ENCODE data around the gene B3GNT3.
A peak's percentile ranks its signal among the peaks of the same experiment; 100 is the strongest.

Gene B3GNT3

DNA sequence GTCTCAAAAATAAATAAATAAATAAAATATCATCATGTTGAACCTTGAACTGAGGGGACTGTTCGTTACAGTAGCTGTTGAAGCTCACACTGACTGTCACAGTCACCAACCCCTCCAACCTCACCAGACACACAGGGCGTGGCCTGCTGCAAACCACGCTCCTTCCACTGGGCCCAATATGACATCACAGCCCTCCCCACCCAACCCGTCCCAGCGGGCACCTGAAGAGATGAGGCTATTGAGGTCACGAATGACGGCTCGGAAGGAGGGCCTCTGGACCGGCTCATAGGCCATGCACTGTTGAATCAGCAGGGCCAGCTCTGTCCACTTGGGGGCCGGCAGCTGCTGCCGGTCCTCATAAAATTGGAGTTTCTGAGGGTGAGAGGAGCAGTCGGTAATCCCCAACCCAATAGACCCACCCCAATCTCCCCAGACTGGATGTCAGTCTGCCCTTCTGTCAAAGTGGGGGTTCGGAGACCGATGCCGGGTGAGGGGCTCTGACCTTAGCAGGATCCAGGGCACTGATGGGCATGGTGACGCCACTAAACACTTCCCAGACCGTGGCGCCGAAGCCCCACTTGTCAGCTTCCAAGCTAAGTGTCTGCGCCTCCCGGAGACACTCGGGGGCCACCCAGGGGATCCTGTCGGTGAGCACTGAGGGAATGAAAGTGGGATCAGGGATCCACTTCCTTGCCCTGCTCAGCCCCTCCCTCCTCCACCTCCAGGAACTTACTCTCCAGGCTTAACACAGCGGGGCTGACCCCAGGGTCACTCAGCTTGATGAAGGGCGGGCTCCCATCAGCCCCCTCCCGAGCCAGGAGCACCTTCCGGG lies 39.6 kb downstream of the B3GNT3 start:
- no peak for DNase-seq (ENCODE audit: low read depth in 2 of 2)

DNA sequence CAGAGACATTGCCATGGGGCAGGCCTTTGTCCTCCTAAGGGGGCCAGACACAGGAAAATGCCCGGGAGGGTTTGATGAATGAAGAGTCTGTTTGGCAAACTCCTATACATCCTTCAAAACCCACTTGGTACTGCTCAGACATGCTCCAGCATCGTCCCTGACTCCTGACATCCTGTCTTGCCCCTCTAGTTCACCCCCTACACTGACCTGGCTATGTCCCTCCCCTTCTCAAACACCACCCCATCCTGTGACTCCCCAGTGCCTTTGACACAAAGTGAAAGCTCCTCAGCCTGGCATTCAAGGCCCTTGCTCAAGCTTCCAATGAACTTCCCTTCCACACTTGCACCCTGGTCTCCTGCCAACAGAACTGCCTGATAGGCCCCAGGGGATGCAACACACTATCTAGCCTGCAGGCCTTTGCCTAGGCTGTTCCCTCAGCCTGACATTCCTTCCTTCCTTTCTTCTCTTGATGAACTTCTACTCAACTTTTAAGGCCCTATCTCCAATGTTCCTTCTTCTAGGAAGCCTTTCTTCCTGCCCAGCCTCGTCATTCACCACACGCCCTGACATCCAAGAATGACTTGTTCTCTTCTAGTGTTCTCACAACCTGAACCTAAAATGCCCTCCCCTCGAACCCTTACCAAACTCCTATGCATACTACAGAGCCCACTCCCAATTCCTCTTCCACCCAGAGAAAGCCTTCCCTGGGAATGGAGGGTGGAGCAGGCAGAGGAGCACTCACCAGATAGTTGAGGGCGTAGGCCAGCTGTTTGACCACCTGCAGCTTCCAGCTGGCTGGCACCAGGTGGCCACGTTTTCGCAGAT lies 40.5 kb downstream of the B3GNT3 start:
- no peak for DNase-seq (ENCODE audit: low read depth in 2 of 2)

DNA sequence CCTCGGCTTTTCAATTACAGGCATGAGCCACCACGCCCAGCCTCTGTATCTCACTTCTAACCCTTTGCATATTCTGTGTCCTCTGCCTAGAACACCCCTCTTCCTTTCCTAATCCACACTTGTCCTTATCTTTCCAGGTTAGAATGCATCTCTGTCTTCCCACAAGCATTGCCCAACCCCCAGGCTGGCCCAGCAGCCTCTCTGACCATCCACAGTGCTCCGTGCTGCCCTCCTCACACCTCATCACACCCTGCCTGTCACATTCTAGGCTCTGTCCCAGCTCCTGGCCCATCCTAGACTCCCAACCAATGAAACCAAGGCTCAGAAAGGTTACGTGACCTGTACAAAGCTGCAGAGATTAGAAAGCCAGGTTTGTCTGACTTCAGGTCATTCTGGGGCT lies 41.6 kb downstream of the B3GNT3 start:
- no peak for DNase-seq (ENCODE audit: low read depth in 2 of 2)

DNA sequence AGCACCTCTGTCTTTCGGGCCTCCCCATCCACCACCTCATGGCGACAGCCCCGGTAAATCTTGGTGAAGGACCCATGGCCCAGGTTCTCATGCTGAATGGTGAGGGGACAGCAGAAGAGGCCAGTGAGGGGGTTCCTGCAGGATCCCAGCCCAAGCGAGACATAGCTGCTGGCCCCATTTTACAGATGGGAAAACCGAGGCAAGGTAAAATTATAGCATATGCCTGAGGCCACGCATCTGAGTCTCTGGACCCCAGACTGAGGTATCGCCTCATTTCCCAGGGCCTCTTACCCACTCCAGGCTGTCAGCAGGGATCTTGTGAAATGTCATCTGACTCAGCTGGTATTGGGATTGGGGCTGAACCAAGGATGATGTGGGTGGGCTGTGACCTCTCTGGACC lies 43.0 kb downstream of the B3GNT3 start:
- DNase-seq (ENCODE audit: low read depth in 2 of 2), result no peak

DNA sequence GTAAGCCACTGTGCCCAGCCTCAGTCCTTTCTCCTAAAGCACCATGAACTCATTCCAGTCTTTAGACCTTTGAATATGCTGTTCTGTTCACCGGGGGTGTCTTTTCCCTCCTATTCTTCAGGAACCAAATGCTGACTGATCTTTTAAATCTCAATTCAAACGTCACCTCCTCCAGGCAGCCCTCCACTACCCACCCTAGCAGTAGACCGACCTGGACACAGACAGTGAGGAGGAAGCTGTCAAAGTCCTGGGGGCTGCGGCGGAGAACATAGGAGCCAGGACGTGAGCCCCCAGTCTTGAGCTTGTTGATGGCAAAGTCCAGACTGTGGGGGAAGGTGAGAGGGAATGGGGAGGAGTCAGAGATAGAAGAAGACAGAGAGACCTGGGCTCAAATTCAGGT lies 45.1 kb downstream of the B3GNT3 start:
- DNase-seq (ENCODE audit: low read depth in 2 of 2), result no peak

DNA sequence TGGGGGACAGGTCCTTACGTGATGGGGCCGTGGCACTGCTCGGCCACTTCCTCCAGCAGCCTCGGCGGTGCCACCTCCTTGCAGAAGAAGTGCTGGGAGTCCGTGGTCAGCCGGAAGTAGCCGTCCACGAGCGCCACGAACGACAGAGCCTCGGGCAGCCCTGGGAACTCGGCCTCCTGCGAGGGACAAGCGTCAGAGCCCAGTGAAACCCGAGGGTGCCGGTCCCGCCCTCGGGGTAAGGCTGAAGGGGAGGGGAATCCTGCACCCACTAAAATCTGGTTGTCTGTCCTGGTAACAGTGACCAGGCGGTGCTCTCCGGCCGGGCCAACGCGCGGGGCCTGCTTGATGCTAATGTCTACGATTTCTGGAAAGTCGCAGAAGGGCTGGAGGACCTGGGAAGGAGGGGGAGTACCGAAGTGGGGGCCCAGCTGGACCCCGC lies 46.5 kb downstream of the B3GNT3 start:
- no peak for DNase-seq (ENCODE audit: low read depth in 2 of 2)

DNA sequence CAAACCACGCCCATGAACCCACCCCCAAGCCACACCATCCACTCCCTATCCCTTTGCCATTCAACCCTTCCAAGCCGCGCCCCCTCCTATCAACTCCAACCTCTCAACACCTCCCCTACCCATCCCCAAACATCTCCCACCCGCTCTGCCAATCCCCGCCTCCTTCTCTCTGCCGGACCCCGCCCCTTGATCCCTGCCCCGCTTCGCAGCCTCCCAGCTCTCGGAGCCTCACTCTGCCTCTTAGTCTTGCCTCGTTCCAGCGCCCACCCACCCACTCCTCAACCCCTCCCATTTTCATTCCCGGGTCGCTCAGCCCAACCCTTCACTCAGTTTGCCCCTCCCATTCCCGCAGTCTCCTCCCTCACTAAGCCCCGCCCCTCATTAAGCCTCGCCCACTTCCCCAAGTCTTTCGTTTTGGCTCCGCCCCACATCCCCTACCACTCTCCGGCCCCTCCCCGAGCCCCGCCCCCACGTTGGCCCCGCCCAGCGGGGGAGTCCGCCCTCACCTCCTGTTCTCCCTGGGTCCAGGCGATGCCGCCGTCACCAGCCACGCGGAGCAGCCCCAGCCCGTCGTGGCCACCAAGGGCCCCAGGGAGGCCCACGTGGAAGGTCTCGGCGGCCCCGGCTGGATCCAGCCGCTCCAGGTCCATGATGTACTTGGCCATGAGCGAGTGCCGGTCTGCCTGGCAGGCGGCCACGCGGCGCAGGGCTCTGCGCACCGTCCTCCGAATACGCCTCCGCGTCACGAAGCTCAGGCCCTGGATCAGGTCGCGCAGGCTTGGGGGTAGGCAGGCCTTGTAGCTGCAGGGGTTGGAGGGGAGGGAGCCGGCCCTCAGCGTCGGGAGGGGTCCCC lies 47.1 kb downstream of the B3GNT3 start:
- peak in 1 of 2 donors; percentile 56 for DNase-seq (ENCODE audit: low read depth in 2 of 2)

DNA sequence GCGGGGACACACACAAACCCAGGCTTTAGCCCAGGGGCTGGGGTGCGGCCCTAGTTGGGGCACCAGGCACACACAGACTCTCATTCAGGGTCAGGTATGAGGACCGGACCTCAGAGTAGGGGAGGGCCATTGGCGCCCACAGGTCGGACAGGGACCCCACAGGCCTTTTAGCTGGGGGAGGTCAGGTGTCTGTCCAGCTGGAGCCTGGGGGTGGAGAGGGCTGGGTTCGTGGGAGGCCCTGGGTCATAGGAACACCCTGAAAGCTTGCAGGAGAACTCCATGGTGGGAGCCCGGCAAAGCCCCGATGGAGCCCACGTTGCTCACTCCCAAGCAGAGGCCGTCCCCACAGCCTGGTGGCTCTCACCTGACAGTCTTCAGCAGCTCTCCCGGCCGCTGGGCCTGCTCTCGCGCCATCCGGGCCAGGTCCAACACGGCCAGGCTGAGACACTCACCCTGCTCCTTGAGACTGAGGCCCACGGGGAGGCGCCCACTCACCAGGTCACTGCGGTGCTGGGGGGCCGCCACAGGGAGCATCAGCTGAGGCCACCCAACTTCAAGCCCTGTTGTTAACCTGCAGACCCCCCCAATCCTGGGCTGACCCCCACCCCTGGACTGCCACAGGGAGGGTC lies 47.8 kb downstream of the B3GNT3 start:
- DNase-seq (ENCODE audit: low read depth in 2 of 2), result no peak

DNA sequence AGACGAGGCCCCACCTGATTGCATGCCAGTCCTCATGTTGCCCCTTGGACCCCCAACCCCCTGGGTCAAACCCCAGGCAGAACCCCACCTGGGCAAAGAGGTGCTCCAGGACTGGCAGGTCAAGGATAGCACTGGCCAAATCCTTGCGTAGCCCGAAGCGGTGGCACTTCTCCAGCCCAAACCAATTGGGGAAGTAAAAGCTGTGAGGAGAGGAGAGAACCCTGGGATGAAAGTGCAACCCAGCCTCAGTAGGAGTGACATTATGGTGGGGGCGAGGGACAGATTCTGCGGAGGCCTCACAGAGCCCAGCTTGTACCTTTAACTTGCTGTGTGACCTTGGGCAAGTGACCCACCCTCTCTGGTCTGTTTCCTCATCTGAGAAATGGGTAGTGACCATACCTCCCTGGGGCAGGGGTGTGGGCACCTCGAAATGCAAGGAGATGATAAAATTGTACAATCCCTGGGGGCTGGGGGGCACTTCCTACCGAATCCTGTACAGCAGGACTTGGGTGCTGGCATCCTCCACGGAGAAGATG lies 48.4 kb downstream of the B3GNT3 start:
- no peak for DNase-seq (ENCODE audit: low read depth in 2 of 2)

DNA sequence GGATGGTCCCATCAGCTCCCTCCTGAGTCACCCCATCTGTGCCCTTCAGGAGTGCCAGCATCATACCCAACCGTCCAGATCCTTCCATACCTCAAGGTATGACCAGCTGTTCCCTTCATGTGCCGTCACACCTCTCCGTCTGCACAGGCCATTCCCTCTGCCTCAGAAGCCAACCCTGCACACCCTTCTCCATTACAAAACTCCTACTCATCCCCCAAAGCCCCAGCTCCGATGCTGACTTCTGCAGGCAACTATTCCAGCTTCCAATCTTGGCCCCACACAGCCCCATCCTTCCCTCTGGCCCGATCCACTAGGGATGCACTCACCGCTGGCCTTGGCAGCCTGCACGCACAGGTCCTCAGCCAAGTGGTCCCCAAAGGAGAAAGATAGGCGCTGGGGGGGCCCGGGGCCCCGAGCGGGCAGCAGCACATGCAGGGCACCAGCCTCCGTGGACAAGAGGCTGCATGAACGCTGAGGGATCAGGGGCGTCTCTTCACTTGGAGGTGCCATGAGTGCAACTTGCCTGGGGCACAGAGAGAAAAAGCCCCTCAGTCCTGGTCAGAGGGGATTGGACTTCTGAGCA lies 49.1 kb downstream of the B3GNT3 start:
- no peak for DNase-seq (ENCODE audit: low read depth in 2 of 2)

DNA sequence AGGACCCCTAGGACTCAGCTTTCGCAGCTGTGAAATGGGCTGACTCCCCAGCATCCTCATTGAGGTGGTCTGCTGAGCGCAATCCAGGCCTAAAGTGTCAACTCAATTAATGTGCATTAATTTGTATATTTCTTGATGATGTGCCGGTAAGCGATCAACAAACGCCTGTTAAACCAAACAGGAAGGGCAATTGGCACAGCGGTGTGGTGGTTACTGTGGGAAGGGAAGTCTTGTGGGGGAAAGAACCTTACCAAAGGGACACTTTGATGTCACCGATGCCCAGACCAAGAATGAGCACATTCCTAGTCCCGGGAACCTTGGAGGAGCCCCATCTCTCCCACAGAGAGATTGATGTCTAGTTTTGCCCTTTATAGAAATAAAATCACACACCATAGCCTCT lies 51.2 kb downstream of the B3GNT3 start:
- DNase-seq (ENCODE audit: low read depth in 2 of 2), result no peak

DNA sequence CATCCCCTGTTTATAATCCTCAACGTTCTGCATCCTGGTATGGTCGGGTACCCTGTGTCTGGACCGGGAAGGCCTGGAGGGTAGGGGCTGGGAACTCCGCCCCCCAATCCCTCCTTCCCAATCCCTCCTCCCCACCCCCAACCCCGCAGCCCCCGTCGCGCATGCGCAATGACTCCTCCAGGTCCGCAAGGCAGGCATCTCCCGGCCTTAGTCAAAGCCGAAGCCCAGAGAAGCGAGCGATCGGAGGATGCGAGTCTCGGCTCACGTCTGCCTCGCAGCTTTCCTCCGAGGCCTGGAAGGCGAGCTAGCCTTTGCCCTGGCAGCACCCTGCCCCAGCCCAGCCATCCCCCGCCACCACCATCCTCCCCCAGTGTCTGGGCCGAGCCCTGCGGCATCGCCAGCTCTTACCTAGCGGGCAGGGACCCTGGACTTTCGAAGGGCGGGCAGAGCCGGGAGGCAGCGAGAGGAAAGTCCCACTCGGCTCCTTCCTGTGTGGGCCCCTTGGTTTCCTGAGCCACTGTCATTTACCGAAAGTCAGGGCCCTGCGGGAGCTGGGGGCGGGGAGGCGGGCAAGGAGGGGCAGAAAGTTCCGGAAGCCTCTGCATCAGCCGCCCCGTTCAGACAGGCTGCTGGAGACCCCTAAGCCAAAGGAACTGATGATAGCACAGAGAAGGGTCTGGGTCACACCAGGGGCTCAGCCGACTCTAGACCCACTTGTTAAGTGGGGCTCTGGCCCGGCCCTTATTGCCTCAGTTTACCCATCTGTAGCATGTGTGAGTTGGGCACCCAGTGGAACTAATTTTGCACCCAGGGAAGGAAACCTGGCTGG lies 52.8 kb downstream of the B3GNT3 start, which contains the start of gene JAK3:
TSS of gene JAK3 (minus strand) at position 445 of the 829 bp plus-strand sequence. CDS start 3,565 bp downstream, outside the sequence.
- peak; percentile 78 to 79 for DNase-seq (ENCODE audit: low read depth in 2 of 2)

DNA sequence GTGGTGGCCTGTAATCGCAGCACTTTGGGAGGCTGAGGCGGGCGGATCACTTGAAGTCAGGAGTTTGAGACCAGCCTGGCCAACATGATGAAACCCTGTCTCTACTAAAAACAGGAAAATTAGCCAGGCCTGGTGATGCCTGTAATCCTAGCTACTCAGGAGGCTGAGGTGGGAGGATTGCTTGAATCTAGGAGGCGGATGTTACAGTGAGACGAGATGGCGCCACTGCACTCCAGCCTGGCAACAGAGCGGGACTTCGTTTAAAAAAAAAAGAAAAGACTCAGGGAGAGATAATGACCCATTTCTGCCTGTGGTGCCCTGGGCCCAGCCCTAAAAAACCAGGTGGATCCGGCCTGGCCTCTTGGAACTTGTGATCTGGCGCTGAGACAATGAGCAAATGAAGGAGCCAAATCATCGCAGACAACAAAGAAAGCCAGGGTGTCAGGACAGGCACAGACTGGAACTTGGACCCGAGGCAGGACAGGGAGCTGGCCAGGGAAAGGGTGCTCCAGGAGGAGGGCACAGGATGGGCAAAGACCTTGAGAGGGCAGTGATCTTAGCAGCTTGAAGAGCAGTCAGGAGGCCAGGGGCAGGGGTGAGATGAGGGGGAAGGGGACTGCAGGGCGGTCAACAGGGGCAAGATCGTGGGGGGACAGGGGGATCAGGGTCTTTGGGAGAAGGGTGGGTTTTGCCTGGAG lies 53.8 kb downstream of the B3GNT3 start:
- DNase-seq (ENCODE audit: low read depth in 2 of 2), result no peak

DNA sequence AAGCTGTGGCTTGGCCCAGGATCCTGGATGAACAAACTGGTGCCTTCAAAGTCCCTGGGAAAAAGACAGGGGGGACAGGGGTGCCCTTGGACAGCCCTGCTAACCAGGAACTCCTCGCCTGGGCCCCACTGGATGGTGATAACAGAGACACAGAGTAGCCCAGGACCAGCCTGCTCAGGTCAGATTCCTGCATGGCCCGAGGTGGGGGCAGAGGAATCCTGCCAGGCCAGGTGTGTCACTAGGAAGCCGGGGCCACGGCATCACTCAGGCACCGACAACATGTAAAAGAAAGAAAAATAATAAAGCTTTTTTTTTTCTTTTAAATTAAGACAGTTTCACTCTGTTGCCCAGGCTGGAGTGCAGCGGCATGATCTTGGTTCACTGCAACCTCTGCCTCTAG lies 59.1 kb downstream of the B3GNT3 start:
- DNase-seq (ENCODE audit: low read depth in 2 of 2), result no peak

DNA sequence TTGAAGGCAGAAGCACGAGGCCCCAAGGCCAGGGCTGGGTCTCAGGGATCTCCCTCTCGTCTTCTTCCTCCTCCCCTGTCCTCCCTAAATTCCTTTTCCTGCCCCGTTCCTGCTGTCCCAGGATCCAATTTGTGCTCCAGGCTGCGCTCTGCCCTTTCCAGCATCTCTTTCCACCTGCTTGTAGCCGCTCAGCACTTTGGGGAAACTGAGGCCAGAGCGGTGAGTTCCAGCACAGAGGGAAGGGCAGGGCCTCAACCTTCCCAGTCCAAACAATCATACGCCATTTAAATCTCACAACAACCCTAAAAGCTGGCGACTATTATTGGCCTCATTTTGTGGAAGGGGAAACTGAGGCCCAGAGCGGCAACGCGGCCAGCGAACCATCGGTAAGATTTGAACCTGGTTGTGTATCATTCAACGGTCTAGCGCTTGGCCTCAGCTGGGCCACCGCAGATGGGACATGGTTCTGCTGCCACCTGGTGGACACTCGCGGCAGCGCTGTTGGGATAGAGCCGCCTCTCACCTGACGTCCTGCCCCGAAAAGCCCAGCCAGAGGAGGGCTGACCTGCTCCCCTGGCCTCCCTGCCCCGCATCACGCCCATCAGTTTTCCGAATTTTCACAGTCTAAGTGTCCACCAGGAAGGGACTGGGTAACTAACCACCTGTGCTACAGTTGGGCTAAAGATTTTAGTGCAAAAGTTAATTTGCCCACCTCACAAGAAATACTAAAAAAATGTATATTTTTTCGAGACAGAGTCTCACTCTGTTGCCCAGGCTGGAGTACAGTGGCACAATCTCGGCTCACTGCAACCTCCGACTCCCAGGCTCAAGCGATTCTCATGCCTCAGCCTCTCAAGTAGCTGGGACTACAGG lies 60.6 kb downstream of the B3GNT3 start:
- DNase-seq (ENCODE audit: low read depth in 2 of 2), result peak; percentile 76 to 96

DNA sequence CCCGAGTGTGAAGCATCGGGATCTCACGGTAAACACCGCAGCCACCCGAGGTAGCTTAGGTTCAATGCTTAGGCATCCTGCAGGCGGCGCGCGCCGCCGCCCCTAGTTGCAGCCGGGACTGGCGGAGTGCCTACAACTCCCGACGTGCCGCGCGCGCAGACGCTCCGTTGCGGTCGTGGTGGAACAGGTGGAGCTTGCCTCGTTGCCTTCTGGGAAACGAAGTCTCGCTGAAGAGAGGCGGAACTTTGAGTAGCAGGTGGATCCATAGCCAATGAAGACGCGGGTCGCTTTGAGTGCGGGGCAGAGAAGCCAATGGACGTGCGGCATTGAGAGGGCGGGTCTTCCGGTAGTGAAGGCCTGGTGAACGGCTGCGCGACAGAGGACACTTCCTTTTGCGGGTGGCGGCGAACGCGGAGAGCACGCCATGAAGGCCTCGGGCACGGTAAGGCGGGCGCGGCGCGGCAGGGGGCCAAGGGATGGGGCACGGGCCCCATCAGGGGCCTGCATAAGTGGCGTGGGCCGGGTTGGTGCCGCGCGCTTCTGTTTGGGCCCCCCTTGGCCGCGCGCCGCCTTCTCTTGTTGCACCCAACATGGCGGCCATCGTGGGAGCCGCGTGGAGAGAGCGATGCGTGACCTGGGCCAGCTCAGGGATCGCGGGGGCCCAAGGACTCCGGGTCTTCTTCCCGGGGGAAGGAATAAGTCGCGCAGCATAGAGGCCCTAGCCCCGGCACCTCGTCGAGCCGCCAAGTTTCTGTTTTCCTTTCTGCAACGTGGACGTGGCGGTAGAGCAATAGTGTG lies 64.8 kb downstream of the B3GNT3 start, which contains the start of gene RPL18A:
TSS of gene RPL18A (plus strand) at position 378 of the 798 bp plus-strand sequence. CDS start at position 425, 47 bp downstream.
- peak; percentile 90 to 99 for DNase-seq (ENCODE audit: low read depth in 2 of 2)

DNA sequence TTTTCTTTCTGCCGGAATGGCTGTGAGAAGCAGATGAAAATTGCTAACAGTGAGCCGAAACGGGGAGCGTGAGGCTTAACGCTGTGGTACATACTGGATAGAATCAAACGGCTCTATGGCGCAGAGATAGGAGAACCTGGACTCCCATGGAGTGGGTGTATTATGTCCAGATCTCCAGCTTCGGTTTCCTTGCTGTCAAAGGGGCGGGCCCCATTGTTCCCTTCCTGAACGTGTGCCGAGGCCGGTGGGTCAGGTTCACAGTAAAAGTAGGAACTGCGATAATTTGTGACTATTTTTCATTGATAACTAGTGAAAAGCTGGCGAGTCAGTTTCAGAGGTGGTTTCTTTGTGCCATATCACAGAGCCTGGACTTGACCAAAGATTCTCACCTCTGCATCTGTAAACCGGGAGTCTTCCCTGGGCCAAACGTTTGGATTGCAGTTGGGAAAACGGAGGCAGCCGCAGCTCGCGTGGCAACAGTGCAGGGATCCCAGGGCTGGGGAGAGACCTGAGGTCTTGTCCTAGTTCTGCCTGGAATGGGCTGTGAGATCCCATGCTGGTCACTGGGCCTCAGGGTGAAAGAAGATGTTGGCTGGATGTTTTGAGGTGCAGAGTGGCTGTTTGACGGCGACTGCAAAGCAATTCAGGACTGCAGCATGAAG lies 65.5 kb downstream of the B3GNT3 start:
- no peak for DNase-seq (ENCODE audit: low read depth in 2 of 2)

All from stimulated activated CD4-positive, alpha-beta T cell treated with anti-CD3 and anti-CD28 coated beads, Interleukin-1b, Interleukin-23, amount 100 ng/mL, for 1 hour (primary cell).